ENCODE results near the gene CLEC18A. TPM values are rescaled to one million over a fixed set of nuclear protein-coding genes. Genes with fewer than 3 reads are reported as not detected.
"Not testable (repeated sequence)": the region's sequence is repeated elsewhere in the genome, so short reads cannot be mapped to it uniquely, and the experiment has no call there.

The CLEC18A gene
- total RNA-seq, 1 donor from 2014 or later: 0.35 TPM

DNA sequence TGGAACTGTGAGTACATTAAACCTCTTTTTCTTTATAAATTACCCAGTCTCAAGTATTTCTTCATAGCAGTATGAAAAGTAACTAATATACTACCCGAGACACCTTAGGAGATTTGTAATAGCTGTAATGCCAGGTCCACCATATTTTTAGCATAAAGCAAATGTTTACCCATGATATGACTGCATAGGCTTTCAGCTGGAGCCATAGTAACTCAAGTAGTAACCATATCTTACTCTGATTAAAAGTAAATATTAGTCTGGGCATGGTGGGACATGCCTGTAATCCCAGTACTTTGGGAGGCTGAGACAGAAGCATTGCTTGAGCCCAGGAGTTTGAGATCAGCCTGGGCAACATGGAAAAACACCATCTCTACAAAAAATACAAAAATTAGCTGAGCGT lies 52.4 kb downstream of the CLEC18A start:
- ATAC-seq; intact Hi-C loops (cut with DNase I); DNase-seq (ENCODE audit: missing footprints): not testable (repeated sequence)

DNA sequence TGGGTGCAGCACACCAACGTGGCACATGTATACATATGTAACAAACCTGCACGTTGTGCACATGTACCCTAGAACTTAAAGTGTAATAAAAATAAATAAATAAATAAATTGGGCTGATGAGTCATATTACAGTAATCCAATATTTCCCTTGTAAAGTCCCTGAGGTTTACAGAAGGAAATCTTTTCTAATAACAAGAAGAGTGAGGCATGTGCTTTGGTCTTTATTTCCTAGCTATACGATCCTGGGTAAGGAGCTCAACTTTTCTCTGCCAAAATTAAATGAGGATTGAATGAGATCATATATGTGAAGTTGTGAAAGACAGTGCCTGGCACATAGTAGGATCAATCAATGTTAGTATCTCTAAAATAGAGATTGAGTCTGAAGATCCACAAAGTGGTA lies 57.5 kb downstream of the CLEC18A start:
- intact Hi-C loops (cut with DNase I); ATAC-seq; DNase-seq (ENCODE audit: missing footprints): not testable (repeated sequence)

DNA sequence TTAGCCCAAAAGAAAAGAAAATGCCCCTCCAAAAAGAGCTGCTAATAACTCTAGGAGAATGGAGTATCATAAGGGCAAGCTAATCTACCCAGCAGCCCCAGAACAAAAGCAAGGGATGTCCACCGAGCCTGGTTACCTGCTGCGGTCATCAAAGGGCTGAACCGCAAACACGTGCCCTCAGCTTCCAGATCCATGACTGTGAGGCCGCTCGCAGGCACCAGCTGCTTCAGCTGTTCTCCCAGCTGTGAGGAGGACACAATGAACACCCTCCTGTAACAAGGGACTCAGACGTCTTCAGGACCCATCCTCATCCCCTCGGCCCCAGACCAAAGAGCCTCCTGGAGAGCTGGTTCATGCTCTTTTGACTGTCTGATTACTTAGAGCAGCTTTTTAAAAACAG lies 59.5 kb downstream of the CLEC18A start:
- ATAC-seq; intact Hi-C loops (cut with DNase I): not testable (repeated sequence)

DNA sequence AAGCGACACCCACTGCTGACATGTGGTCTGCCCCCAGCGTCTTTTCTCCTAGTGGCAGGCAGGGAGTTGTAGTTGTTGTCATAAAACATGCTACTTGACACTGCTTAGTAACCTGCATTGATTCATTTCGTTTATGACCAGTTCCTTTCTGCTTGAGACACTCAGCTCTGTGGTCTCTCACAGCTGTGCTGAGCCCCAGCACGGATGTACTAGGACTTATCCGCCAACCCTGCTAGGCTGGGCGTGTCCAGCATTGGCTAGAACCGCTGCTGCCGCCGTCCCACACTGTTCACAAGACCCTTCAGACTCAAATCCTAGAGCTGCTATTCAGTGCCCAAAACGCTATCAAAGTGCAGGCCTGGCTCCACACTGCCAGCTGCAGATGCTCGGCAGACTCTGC lies 60.0 kb downstream of the CLEC18A start:
- ATAC-seq; intact Hi-C loops (cut with DNase I); DNase-seq (ENCODE audit: missing footprints): not testable (repeated sequence)

More for the DNA sequence above, 59.5 kb downstream of the CLEC18A start:
- not testable (repeated sequence) for DNase-seq (ENCODE audit: missing footprints)

DNA sequence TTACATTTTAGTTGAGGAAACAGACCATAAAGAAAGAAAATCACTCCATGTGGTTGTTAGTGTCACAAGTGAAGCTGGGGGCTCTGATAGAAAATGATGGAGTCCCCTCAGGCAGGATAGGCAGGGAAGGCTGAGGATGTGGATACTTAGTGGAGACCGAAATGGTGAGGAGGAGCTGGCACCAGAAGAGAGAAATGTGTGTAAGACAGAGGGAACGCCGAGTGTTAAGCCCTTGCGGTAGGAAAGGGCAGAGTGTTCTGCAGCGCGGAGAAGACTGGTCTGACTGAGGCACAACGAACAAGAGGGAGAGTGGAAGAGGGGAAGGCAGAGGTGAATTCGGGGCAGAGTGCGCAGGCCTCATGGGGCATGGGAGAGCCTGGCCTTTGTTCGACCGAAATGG lies 61.2 kb downstream of the CLEC18A start:
- intact Hi-C loops (cut with DNase I); DNase-seq (ENCODE audit: missing footprints); ATAC-seq: not testable (repeated sequence)

DNA sequence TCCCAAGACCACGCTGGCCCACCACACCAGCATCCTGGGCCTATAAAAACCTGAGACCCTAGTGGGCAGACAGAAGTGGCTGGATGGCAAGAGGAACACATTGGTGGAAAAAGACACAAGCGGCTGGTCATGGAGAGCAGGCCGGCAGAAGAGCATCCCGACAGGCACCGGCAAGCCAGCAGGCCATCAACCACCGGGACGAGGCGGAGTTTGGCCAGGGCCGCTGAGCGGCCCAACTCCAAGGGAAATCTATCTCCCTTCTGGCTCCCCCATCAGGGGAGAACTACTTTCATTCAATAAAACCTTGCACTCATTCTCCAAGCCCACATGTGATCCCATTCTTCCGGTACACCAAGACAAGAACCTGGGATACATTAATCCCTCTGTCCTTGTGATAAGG lies 61.8 kb downstream of the CLEC18A start:
- intact Hi-C loops (cut with DNase I); DNase-seq (ENCODE audit: missing footprints); ATAC-seq: not testable (repeated sequence)

Small RNAs within 50 kb of the gene (microRNA-seq; reads per million reads assigned to microRNA genes)
- 3,807 reads per million, percentile 90 among the genes with 10 or more reads in this experiment for gene MIR140

Other genes starting within 250 kb of the CLEC18A start
- 48.0 TPM for gene NQO1, start 224.8 kb upstream of the CLEC18A start, total RNA-seq
- gene NOB1, start 196.4 kb upstream of the CLEC18A start, total RNA-seq: 15.9 TPM
- gene WWP2, start 189.0 kb upstream of the CLEC18A start, total RNA-seq: 24.8 TPM
- 17.2 TPM for gene PDPR, start 163.0 kb downstream of the CLEC18A start, total RNA-seq
- gene CLEC18C, start 222.5 kb downstream of the CLEC18A start, total RNA-seq: not detected